ENCODE measurements around the gene TMEM43. TPM values are rescaled to one million over a fixed set of nuclear protein-coding genes. Genes with fewer than 3 reads are reported as not detected.

TMEM43 gene
- total and polyA plus RNA-seq, 10 of the 15 experiments (the other 5 are each of a cell fraction or from before 2014, with no cell fraction given): 7.2 to 33.0 (median 18.5) TPM

DNA sequence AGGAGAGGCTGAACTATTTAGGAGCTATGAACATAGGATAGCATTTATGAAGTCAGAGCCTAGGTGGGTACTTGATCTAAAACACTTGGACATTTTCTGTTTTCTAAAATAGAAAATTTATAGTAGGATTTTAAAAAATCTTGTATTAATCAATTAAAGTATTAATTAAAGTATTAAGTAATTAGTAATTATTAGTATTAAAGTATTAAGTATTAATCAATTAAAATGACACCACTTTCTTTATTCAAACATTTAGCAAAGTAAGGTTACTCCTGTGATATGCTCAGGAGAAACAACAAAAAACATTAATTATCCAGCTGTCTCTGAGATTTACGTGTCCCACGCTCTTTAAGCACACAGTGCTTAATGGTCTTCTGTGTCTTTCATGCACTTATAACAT, 32.4 kb upstream of the TMEM43 start:
- ChIA-PET POLR2A (no interaction called here), CTCF (no interaction called here), RAD21 (ENCODE audit: unreplicated experiment) (no interaction called here), SMC1A (ENCODE audit: uncharacterized antibody, unreplicated experiment) (no interaction called here)
- H3K9ac ChIP-seq (ENCODE audit: control insufficient read depth, insufficient read depth, low read length): no peak overlapping the region
- ATAC-seq (no peak), DNase-seq (ENCODE audit: low read depth, low spot score) (no peak), FAIRE-seq (no peak)
- no peaks in the 10 kb centered on the region; a peak in 1 of 4 replicates for H3K27me3 ChIP-seq (replicated peaks in 1 of 2; ENCODE audit: control insufficient read depth in 2 of 2, insufficient read depth in 2 of 2, low read length in 1 of 2)
- no peak overlapping the region for H2AFZ ChIP-seq (ENCODE audit: control insufficient read depth, low read depth, low read length)
- H3K9me3 ChIP-seq (replicated peaks; ENCODE audit: control insufficient read depth, insufficient read depth, low read length): peaks cover 2% of the 10 kb centered on the region; the same call in 2 of the 3 replicates
- H3K4me2 ChIP-seq (ENCODE audit: control insufficient read depth, insufficient read depth): no peak overlapping the region
- H3K79me2 ChIP-seq (ENCODE audit: control insufficient read depth, insufficient read depth, low read length): no peaks in the 10 kb centered on the region
- no TSS peak for BruUV-seq (replicated peaks)
- no peak for TF ChIP-seq SMAD5 (IDR thresholded peaks at IDR 0.05; ENCODE audit: low read depth)
- TF ChIP-seq SP1 (IDR thresholded peaks at IDR 0.05; ENCODE audit: low read depth, low read length): no peak
- no peak for TF ChIP-seq SRF (IDR thresholded peaks at IDR 0.05; ENCODE audit: low read depth in 2 of 2, low read length in 2 of 2)
- TF ChIP-seq BHLHE40 (IDR thresholded peaks at IDR 0.05; ENCODE audit: borderline replicate concordance in 1 of 2, low read depth in 2 of 2, low read length in 1 of 2): no peak
- TF ChIP-seq, protein P1, sequence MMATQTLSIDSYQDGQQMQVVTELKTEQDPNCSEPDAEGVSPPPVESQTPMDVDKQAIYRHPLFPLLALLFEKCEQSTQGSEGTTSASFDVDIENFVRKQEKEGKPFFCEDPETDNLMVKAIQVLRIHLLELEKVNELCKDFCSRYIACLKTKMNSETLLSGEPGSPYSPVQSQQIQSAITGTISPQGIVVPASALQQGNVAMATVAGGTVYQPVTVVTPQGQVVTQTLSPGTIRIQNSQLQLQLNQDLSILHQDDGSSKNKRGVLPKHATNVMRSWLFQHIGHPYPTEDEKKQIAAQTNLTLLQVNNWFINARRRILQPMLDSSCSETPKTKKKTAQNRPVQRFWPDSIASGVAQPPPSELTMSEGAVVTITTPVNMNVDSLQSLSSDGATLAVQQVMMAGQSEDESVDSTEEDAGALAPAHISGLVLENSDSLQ (IDR thresholded peaks at IDR 0.05): no peak
- TF ChIP-seq TAF1 (IDR thresholded peaks at IDR 0.05; ENCODE audit: borderline replicate concordance, low read depth, low read length): no peak
- TF ChIP-seq RAD21 (IDR thresholded peaks at IDR 0.05; ENCODE audit: insufficient read depth, low read depth, low read length): no peak
- no peak for TF ChIP-seq YBX1 (IDR thresholded peaks at IDR 0.05)
- TF ChIP-seq FOXM1 (IDR thresholded peaks at IDR 0.05; ENCODE audit: low read depth, low read length): no peak
- TF ChIP-seq EZH2 (IDR thresholded peaks at IDR 0.05; ENCODE audit: borderline replicate concordance, control insufficient read depth, low read depth, low read length): no peak
- TF ChIP-seq CBX5 (IDR thresholded peaks at IDR 0.05; ENCODE audit: low read depth): no peak
- TF ChIP-seq IKZF2 (IDR thresholded peaks at IDR 0.05): no peak
- no peak for TF ChIP-seq POLR2AphosphoS2 (IDR thresholded peaks at IDR 0.05; ENCODE audit: low read depth, low read length)
- TF ChIP-seq NFYB (IDR thresholded peaks at IDR 0.05; ENCODE audit: insufficient read depth, low read depth, low read length): no peak
- TF ChIP-seq ZNF24 (IDR thresholded peaks at IDR 0.05): no peak
- no peak for TF ChIP-seq WRNIP1 (IDR thresholded peaks at IDR 0.05; ENCODE audit: borderline replicate concordance, low read depth, low read length)
- TF ChIP-seq KLF5 (IDR thresholded peaks at IDR 0.05; ENCODE audit: partially characterized antibody): no peak
- TF ChIP-seq FOS (IDR thresholded peaks at IDR 0.05; ENCODE audit: borderline replicate concordance, extremely low read depth, insufficient read length): no peak
- H3K36me3 ChIP-seq (ENCODE audit: control insufficient read depth in 2 of 2, insufficient read depth in 2 of 2, low read length in 1 of 2): no peaks in the 10 kb centered on the region
- H3K27ac ChIP-seq (ENCODE audit: control insufficient read depth, insufficient read depth): no peak overlapping the region
- WGBS (ENCODE audit: insufficient coverage, insufficient replicate concordance, low lambda C conversion rate, missing lambda C conversion rate): 98% methylated on average over 2 of the region's 2 CpGs
- no peak overlapping the region for H3K4me3 ChIP-seq
- intact Hi-C loops (cut with micrococcal nuclease; ENCODE audit: unreplicated experiment) (no loop called here), in situ Hi-C loops (cut with MboI) (no loop called here)
- no peaks in the 10 kb centered on the region for H3K4me1 ChIP-seq (ENCODE audit: control insufficient read depth, insufficient read depth, low read length)
- no peaks in the 10 kb centered on the region for H4K20me1 ChIP-seq (ENCODE audit: control insufficient read depth, insufficient read depth)
